Liver (tissue), 9 donors: ENCODE measurements around the gene ST3GAL3. TPM values are rescaled to one million over a fixed set of nuclear protein-coding genes. Genes with fewer than 3 reads are reported as not detected.

Experiments used
- DNase-seq: peaks from one replicate; pipeline ENCODE4 v3.0.0-alpha.2; 2017; ENCODE audit warnings: low spot score
- H3K27ac ChIP-seq, 2 donors: one replicate each; pipeline ENCODE4 v1.7.0; 2013; ENCODE audit warnings: inconsistent platforms in 2 of 2, low read length in 2 of 2, control low read depth in 1 of 2, low read depth in 1 of 2, mild to moderate bottlenecking in 1 of 2
- H3K27me3 ChIP-seq, 4 donors: one replicate each; pipeline versions ENCODE4 v1.6.1 to v1.7.0; 2013; ENCODE audit warnings: low read length in 3 of 4, inconsistent platforms in 1 of 4, mild to moderate bottlenecking in 1 of 4, moderate library complexity in 1 of 4; ENCODE audit not compliant: control insufficient read depth in 4 of 4, insufficient read depth in 4 of 4
- H3K36me3 ChIP-seq, 4 donors: one replicate each; pipeline versions ENCODE4 v1.6.1 to v1.7.0; 2013; ENCODE audit warnings: low read length in 3 of 4, mild to moderate bottlenecking in 3 of 4, low read depth in 1 of 4, moderate library complexity in 1 of 4; ENCODE audit not compliant: control insufficient read depth in 4 of 4, insufficient read depth in 3 of 4
- H3K4me1 ChIP-seq, 4 donors: one replicate each; pipeline versions ENCODE4 v1.6.1 to v1.7.0; 2013; ENCODE audit warnings: low read length in 3 of 4, mild to moderate bottlenecking in 3 of 4, moderate library complexity in 1 of 4; ENCODE audit not compliant: control insufficient read depth in 4 of 4, insufficient read depth in 4 of 4
- H3K4me3 ChIP-seq, 3 donors: one replicate each; pipeline versions ENCODE4 v1.6.1 to v1.7.0; 2013; ENCODE audit warnings: low read length in 3 of 3, control low read depth in 1 of 3, low read depth in 1 of 3, mild to moderate bottlenecking in 1 of 3
- H3K9ac ChIP-seq, 2 donors: one replicate each; pipeline ENCODE4 v1.7.0; 2013; ENCODE audit warnings: low read length in 2 of 2, mild to moderate bottlenecking in 2 of 2, moderate library complexity in 2 of 2, control low read depth in 1 of 2, low read depth in 1 of 2
- H3K9me3 ChIP-seq, 4 donors: one replicate each; pipeline versions ENCODE4 v1.6.1 to v1.7.0; 2013; ENCODE audit warnings: low read length in 3 of 4; ENCODE audit not compliant: control insufficient read depth in 4 of 4
- EGR1 ChIP-seq, 2 donors: IDR thresholded peaks; 2 replicates each; pipeline ENCODE4 v1.6.1; 2016 to 2018; ENCODE audit warnings: antibody characterized with exemption in 2 of 2, low read depth in 2 of 2
- FOXA1 ChIP-seq: IDR thresholded peaks from 2 replicates; pipeline ENCODE4 v1.6.1; 2016; ENCODE audit warnings: antibody characterized with exemption
- FOXA2 ChIP-seq: IDR thresholded peaks from 2 replicates; pipeline ENCODE4 v1.6.1; 2016; ENCODE audit warnings: antibody characterized with exemption
- GABPA ChIP-seq, 2 donors: IDR thresholded peaks in 1 of 2; conservative IDR thresholded peaks in 1 of 2; 2 replicates each; pipeline ENCODE4 v1.6.1; 2016; ENCODE audit warnings: antibody characterized with exemption in 2 of 2, mild to moderate bottlenecking in 1 of 2, moderate library complexity in 1 of 2
- HNF4A ChIP-seq, 2 donors: conservative IDR thresholded peaks; 2 replicates each; pipeline ENCODE4 v1.6.1; 2016; ENCODE audit warnings: antibody characterized with exemption in 2 of 2, mild to moderate bottlenecking in 2 of 2
- HNF4G ChIP-seq: IDR thresholded peaks from 2 replicates; pipeline ENCODE4 v1.6.1; 2016; ENCODE audit warnings: antibody characterized with exemption
- JUND ChIP-seq, 2 donors: IDR thresholded peaks; 2 replicates each; pipeline ENCODE4 v1.6.1; 2016; ENCODE audit warnings: antibody characterized with exemption in 2 of 2
- NR2F2 ChIP-seq: IDR thresholded peaks from 2 replicates; pipeline ENCODE4 v1.6.1; 2016; ENCODE audit warnings: antibody characterized with exemption
- RAD21 ChIP-seq, 2 donors: IDR thresholded peaks; 2 replicates each; pipeline ENCODE4 v1.6.1; 2016; ENCODE audit warnings: antibody characterized with exemption in 2 of 2, mild to moderate bottlenecking in 2 of 2
- RXRA ChIP-seq, 2 donors: IDR thresholded peaks; 2 replicates each; pipeline ENCODE4 v1.6.1; 2017 to 2018; ENCODE audit warnings: antibody characterized with exemption in 2 of 2, mild to moderate bottlenecking in 1 of 2
- SP1 ChIP-seq: IDR thresholded peaks from 2 replicates; pipeline ENCODE4 v1.6.1; 2018; ENCODE audit warnings: antibody characterized with exemption, mild to moderate bottlenecking
- TAF1 ChIP-seq: conservative IDR thresholded peaks from 2 replicates; pipeline ENCODE4 v1.6.1; 2016; ENCODE audit warnings: antibody characterized with exemption, mild to moderate bottlenecking
- YY1 ChIP-seq: IDR thresholded peaks from 2 replicates; pipeline ENCODE4 v1.6.1; 2016; ENCODE audit warnings: antibody characterized with exemption, mild to moderate bottlenecking
- WGBS: extraction: QIAGEN DNeasy Blood & Tissue Kit; methylation state at CpG from one replicate; pipeline ENCODE4 v1.1.7; 2013; 5-methylcytosine and 5-hydroxymethylcytosine counted together
- polyA plus RNA-seq, 2 donors: library from polyadenylated mRNA; stranded (reverse) in 1 of 2; unstranded in 1 of 2; fragments of 200-250 nt in 1 of 2; fragments of >200 nt in 1 of 2; fragmentation: Nextera tagmentation in 1 of 2; extraction: Ambion mirVana in 1 of 2; gene quantifications; one replicate each; pipeline versions ENCODE4 v1.2.1 to v1.2.3, GENCODE V29; 2013 to 2015
- total RNA-seq, 2 donors: library from RNA; depleted of rRNA; stranded (reverse); fragments of >200 nt; gene quantifications; one replicate each; pipeline ENCODE4 v1.2.3, GENCODE V29; 2014
- TF ChIP-seq, protein P1 (sequence below): fragments of 150-350 bp; IDR thresholded peaks from 2 replicates; pipeline ENCODE4 v1.5.1; 2017; ENCODE audit warnings: improper control_type of control experiment, low read depth, low read length; ENCODE audit not compliant: missing input control
- TF ChIP-seq, protein P2 (sequence below): IDR thresholded peaks from 2 replicates; pipeline ENCODE4 v1.6.1; 2016; ENCODE audit warnings: antibody characterized with exemption
- TF ChIP-seq, protein P3 (sequence below): IDR thresholded peaks from 2 replicates; pipeline ENCODE4 v1.6.1; 2016; ENCODE audit warnings: antibody characterized with exemption
- TF ChIP-seq, protein P4 (sequence below): IDR thresholded peaks from 2 replicates; pipeline ENCODE4 v1.6.1; 2016; ENCODE audit warnings: antibody characterized with exemption
- TF ChIP-seq, protein P5 (sequence below): IDR thresholded peaks from 2 replicates; pipeline ENCODE4 v1.6.1; 2016; ENCODE audit warnings: antibody characterized with exemption, mild to moderate bottlenecking
- donor health status: healthy.
- donor health status: healthy.
- donor health status: healthy.
- donor health status: healthy.
- donor health status: healthy.

ST3GAL3 gene
- total and polyA plus RNA-seq, 4 donors: 4.9 to 11.4 (median 8.1) TPM

DNA sequence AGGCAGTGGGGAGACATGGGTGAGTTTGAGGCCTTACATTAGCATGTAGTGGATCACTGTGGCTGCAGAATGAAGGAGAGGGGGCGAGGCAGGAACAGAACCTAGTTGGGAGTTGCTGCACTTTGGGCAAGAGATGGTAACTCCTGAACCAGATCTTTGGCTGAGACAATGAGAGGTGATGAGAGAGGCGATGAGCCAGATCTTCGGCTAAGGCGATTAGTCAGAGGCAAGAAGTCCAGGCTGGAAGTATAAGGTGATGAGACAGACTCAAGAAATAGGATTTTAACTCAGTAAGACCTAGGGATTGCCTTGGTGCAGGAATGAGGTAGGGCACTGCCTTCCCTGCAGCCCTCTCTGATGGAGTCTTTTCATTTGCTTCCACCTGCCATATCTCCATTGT is 217.2 kb downstream of the ST3GAL3 start:
- 74% methylated on average over 4 of the region's 4 CpGs for WGBS

DNA sequence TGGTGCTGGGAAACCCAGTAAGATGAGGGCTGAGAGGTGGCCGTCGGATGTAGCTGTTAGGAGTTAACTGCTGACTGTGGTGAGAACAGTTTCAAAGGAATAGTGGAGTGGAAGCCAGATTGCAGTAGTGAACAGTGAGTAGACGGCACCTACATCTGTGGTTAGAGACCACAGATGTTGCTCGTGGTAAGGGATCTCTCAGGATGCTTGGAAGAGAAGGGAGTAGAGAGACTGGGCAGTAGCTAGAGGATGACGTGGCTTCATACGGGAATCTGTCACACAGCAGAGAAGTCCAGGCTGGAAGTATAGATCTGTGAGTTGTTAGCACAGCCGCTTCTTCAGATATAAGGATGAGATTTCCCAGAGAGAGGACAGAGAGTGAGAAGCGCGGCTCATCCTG is 218.5 kb downstream of the ST3GAL3 start:
- Histone ChIP-seq H3K4me1 (no peaks in the 10 kb centered on the region), H3K27me3 (no peaks in the 10 kb centered on the region), H3K36me3 (peaks cover 0 to 6% (median 2%) of the 10 kb centered on the region in 4 donors), H3K9ac (no peak overlapping the region), H3K9me3 (no peaks in the 10 kb centered on the region), H3K4me3 (no peak overlapping the region), H3K27ac (no peak overlapping the region)
- 95% methylated on average over 9 of the region's 9 CpGs for WGBS
- no peak for DNase-seq
- TF ChIP-seq, protein P1, sequence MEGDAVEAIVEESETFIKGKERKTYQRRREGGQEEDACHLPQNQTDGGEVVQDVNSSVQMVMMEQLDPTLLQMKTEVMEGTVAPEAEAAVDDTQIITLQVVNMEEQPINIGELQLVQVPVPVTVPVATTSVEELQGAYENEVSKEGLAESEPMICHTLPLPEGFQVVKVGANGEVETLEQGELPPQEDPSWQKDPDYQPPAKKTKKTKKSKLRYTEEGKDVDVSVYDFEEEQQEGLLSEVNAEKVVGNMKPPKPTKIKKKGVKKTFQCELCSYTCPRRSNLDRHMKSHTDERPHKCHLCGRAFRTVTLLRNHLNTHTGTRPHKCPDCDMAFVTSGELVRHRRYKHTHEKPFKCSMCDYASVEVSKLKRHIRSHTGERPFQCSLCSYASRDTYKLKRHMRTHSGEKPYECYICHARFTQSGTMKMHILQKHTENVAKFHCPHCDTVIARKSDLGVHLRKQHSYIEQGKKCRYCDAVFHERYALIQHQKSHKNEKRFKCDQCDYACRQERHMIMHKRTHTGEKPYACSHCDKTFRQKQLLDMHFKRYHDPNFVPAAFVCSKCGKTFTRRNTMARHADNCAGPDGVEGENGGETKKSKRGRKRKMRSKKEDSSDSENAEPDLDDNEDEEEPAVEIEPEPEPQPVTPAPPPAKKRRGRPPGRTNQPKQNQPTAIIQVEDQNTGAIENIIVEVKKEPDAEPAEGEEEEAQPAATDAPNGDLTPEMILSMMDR: no peak
- no peak for TF ChIP-seq GABPA (IDR thresholded peaks at IDR 0.05 in 1 of 2, conservative IDR thresholded peaks at IDR 0.05 in 1 of 2)
- TF ChIP-seq, protein P2, sequence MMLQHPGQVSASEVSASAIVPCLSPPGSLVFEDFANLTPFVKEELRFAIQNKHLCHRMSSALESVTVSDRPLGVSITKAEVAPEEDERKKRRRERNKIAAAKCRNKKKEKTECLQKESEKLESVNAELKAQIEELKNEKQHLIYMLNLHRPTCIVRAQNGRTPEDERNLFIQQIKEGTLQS: no peak
- TF ChIP-seq EGR1 (IDR thresholded peaks at IDR 0.05; ENCODE audit: low read depth in 2 of 2): no peak
- TF ChIP-seq NR2F2: no peak
- TF ChIP-seq FOXA2: no peak
- TF ChIP-seq TAF1: no peak
- TF ChIP-seq, protein P3, sequence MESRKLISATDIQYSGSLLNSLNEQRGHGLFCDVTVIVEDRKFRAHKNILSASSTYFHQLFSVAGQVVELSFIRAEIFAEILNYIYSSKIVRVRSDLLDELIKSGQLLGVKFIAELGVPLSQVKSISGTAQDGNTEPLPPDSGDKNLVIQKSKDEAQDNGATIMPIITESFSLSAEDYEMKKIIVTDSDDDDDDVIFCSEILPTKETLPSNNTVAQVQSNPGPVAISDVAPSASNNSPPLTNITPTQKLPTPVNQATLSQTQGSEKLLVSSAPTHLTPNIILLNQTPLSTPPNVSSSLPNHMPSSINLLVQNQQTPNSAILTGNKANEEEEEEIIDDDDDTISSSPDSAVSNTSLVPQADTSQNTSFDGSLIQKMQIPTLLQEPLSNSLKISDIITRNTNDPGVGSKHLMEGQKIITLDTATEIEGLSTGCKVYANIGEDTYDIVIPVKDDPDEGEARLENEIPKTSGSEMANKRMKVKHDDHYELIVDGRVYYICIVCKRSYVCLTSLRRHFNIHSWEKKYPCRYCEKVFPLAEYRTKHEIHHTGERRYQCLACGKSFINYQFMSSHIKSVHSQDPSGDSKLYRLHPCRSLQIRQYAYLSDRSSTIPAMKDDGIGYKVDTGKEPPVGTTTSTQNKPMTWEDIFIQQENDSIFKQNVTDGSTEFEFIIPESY: no peak
- no peak for TF ChIP-seq HNF4A (conservative IDR thresholded peaks at IDR 0.05)
- no peak for TF ChIP-seq FOXA1
- TF ChIP-seq SP1: no peak
- no peak for TF ChIP-seq YY1
- TF ChIP-seq, protein P4, sequence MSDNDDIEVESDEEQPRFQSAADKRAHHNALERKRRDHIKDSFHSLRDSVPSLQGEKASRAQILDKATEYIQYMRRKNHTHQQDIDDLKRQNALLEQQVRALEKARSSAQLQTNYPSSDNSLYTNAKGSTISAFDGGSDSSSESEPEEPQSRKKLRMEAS: no peak
- TF ChIP-seq RXRA (IDR thresholded peaks at IDR 0.05): no peak
- no peak for TF ChIP-seq RAD21 (IDR thresholded peaks at IDR 0.05)
- TF ChIP-seq, protein P5, sequence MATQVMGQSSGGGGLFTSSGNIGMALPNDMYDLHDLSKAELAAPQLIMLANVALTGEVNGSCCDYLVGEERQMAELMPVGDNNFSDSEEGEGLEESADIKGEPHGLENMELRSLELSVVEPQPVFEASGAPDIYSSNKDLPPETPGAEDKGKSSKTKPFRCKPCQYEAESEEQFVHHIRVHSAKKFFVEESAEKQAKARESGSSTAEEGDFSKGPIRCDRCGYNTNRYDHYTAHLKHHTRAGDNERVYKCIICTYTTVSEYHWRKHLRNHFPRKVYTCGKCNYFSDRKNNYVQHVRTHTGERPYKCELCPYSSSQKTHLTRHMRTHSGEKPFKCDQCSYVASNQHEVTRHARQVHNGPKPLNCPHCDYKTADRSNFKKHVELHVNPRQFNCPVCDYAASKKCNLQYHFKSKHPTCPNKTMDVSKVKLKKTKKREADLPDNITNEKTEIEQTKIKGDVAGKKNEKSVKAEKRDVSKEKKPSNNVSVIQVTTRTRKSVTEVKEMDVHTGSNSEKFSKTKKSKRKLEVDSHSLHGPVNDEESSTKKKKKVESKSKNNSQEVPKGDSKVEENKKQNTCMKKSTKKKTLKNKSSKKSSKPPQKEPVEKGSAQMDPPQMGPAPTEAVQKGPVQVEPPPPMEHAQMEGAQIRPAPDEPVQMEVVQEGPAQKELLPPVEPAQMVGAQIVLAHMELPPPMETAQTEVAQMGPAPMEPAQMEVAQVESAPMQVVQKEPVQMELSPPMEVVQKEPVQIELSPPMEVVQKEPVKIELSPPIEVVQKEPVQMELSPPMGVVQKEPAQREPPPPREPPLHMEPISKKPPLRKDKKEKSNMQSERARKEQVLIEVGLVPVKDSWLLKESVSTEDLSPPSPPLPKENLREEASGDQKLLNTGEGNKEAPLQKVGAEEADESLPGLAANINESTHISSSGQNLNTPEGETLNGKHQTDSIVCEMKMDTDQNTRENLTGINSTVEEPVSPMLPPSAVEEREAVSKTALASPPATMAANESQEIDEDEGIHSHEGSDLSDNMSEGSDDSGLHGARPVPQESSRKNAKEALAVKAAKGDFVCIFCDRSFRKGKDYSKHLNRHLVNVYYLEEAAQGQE: no peak
- no peak for TF ChIP-seq HNF4G
- no peak for TF ChIP-seq JUND (IDR thresholded peaks at IDR 0.05)

More for the DNA sequence above, 217.2 kb downstream of the ST3GAL3 start:
- no peaks in the 10 kb centered on the region for H3K4me1 ChIP-seq
- TF ChIP-seq, protein P4: no peak
- TF ChIP-seq, protein P2: no peak
- H3K9ac ChIP-seq: no peak overlapping the region
- H3K9me3 ChIP-seq: no peaks in the 10 kb centered on the region
- H3K36me3 ChIP-seq: peaks cover 0 to 3% (median 1%) of the 10 kb centered on the region in 4 donors
- no peak for DNase-seq
- no peak overlapping the region for H3K27ac ChIP-seq
- no peaks in the 10 kb centered on the region for H3K27me3 ChIP-seq
- H3K4me3 ChIP-seq: no peak overlapping the region
